HG03439 (cell line): Measurements from ENCODE around the gene SH3TC2.

ENCODE experiments used
- ATAC-seq: cut with Tn5 transposase; IDR thresholded peaks from one replicate; pipeline ENCODE4 v1.9.1; 2021; ENCODE audit warnings: mild to moderate bottlenecking, moderate library complexity; ENCODE audit not compliant: unreplicated experiment

Gene SH3TC2

GRCh38 chr5:149002761-149003689, 59.8 kb downstream of the SH3TC2 start:
- no peak for ATAC-seq

- ATAC-seq = no peak
Measured at GRCh38 chr5:149002053-149002452, 60.8 kb downstream of the SH3TC2 start.

- no peak for ATAC-seq
Measured at GRCh38 chr5:149001162-149001561, 61.7 kb downstream of the SH3TC2 start.

GRCh38 chr5:148999741-149000140, 63.1 kb downstream of the SH3TC2 start:
- no peak for ATAC-seq

GRCh38 chr5:148998174-148998797, 64.6 kb downstream of the SH3TC2 start:
- no peak for ATAC-seq

GRCh38 chr5:148996270-148996669, 66.6 kb downstream of the SH3TC2 start:
- ATAC-seq = no peak

GRCh38 chr5:148995791-148996190, 67.1 kb downstream of the SH3TC2 start:
- ATAC-seq = no peak

- ATAC-seq = no peak
Measured at GRCh38 chr5:148993283-148993936, 69.5 kb downstream of the SH3TC2 start.

GRCh38 chr5:148992265-148992664, 70.6 kb downstream of the SH3TC2 start:
- ATAC-seq = no peak

GRCh38 chr5:148991566-148991965, 71.3 kb downstream of the SH3TC2 start:
- no peak for ATAC-seq

- no peak for ATAC-seq
Measured at GRCh38 chr5:148990817-148991216, 72.0 kb downstream of the SH3TC2 start.

GRCh38 chr5:148989567-148989966, 73.3 kb downstream of the SH3TC2 start:
- ATAC-seq = no peak

GRCh38 chr5:148988328-148988727, 74.5 kb downstream of the SH3TC2 start:
- no peak for ATAC-seq

GRCh38 chr5:148986636-148987035, 76.2 kb downstream of the SH3TC2 start:
- no peak for ATAC-seq

GRCh38 chr5:148984345-148984744, 78.5 kb downstream of the SH3TC2 start:
- ATAC-seq = no peak

- no peak for ATAC-seq
Measured at GRCh38 chr5:148981353-148981752, 81.5 kb downstream of the SH3TC2 start.

GRCh38 chr5:148980731-148981130, 82.1 kb downstream of the SH3TC2 start:
- ATAC-seq = no peak

GRCh38 chr5:148979083-148979723, 83.7 kb downstream of the SH3TC2 start:
- ATAC-seq = no peak

GRCh38 chr5:148978370-148979082, 84.3 kb downstream of the SH3TC2 start:
- no peak for ATAC-seq

GRCh38 chr5:148976569-148977381, 86.1 kb downstream of the SH3TC2 start:
- no peak for ATAC-seq
